Muscle layer of colon (tissue), 2 donors: ENCODE measurements around the gene UBE2I.

ENCODE experiments used
- H3K27ac ChIP-seq: one replicate; pipeline ENCODE4 v1.7.0; 2013; ENCODE audit warnings: low read depth, mild to moderate bottlenecking, low read length, moderate library complexity
- H3K27me3 ChIP-seq, 2 donors: one replicate each; pipeline ENCODE4 v1.7.0; 2013; ENCODE audit warnings: low read length in 2 of 2, mild to moderate bottlenecking in 2 of 2; ENCODE audit not compliant: insufficient read depth in 2 of 2, control insufficient read depth in 1 of 2
- H3K36me3 ChIP-seq: one replicate; pipeline ENCODE4 v1.7.0; 2013; ENCODE audit warnings: mild to moderate bottlenecking, low read length; ENCODE audit not compliant: insufficient read depth
- H3K4me1 ChIP-seq: one replicate; pipeline ENCODE4 v1.7.0; 2013; ENCODE audit warnings: mild to moderate bottlenecking, low read length; ENCODE audit not compliant: insufficient read depth
- H3K4me3 ChIP-seq, 2 donors: one replicate each; pipeline ENCODE4 v1.7.0; 2013; ENCODE audit warnings: low read length in 2 of 2, low read depth in 1 of 2, mild to moderate bottlenecking in 1 of 2, moderate library complexity in 1 of 2
- H3K9ac ChIP-seq: one replicate; pipeline ENCODE4 v1.7.0; 2013; ENCODE audit warnings: low read length
- H3K9me3 ChIP-seq: one replicate; pipeline ENCODE4 v1.7.0; 2013; ENCODE audit warnings: mild to moderate bottlenecking, low read length
- donor health status: abdominal sarcoma.
- donor health status: Adenocarcinoma of cecum.

The UBE2I gene

DNA sequence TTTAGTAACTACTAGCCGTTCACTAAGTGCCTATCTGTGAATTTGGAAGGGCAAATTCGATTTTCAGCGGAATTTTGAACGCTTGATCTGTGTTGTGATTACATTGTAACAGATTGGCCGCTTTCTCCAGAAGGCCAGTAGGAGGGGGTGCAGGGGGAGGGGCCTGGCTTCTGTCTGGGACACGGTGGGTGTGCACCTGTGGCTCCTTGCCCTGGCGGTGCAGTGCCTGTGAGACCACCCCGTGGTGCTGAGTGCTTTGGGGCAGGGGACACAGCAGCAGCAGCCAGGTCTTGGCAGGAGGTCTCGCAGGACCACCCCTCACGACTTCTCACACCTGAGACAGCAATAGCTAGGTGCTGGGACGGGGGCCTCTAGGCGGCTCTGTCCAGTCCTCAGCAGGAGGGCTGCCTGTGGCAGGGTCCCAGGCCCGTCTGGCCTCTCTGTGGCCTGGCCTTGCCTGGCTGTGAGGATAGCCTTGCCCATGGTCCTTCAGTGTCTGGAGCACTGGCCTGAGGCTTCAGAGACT, 1.8 kb downstream of the UBE2I start:
- H3K4me1 ChIP-seq, result peaks cover 30% of the 10 kb centered on the region
- H3K4me3 ChIP-seq, result peak overlapping the region; percentile 68 to 99
- H3K27ac ChIP-seq, result peak overlapping the region; percentile 68
- H3K9ac ChIP-seq, result peak overlapping the region; percentile 77
- H3K9me3 ChIP-seq, result no peaks in the 10 kb centered on the region
- no peaks in the 10 kb centered on the region for H3K27me3 ChIP-seq
- H3K36me3 ChIP-seq, result peaks cover 25% of the 10 kb centered on the region

DNA sequence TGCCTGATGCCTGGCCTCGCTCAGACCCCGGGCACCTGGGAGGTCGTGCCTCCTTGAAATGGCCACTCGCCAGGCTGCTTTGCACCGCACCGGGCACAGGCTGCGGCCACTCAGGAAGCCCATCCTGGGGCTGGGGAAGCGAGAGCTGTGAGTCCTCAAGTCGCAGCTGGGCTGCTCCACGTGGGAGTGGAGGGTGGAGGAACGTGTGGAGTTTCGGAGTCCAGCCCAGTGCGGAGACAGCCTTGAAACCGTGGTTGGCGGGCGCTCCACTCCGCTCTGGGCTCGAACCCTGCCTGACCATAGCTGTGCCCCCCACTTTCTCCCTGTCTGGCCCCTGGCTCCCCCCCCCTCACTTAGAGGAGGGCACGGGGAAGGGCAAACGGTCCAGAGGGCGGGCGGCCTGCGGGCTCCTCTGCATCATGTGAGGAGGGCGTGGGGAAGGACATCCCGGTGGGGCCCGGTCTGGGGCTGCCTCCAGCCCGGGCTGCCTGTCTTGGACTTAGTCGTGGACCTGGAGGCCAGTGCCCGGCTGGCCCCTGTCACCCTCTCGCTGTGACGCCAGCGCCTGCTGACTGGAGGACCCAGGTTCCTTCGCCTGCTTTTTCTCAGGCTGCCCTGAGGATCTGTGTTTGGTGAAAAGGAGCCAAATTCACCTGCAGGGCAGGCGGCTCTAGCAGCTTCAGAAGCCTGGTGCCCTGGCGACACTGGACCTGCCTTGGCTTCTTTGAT, 2.5 kb downstream of the UBE2I start:
- peak overlapping the region; percentile 68 for H3K27ac ChIP-seq
- peak overlapping the region; percentile 77 for H3K9ac ChIP-seq
- H3K4me1 ChIP-seq, result peaks cover 30% of the 10 kb centered on the region
- peaks cover 32% of the 10 kb centered on the region for H3K36me3 ChIP-seq
- H3K4me3 ChIP-seq, result peak overlapping the region; percentile 9 to 99
- H3K9me3 ChIP-seq, result no peaks in the 10 kb centered on the region
- no peaks in the 10 kb centered on the region for H3K27me3 ChIP-seq

DNA sequence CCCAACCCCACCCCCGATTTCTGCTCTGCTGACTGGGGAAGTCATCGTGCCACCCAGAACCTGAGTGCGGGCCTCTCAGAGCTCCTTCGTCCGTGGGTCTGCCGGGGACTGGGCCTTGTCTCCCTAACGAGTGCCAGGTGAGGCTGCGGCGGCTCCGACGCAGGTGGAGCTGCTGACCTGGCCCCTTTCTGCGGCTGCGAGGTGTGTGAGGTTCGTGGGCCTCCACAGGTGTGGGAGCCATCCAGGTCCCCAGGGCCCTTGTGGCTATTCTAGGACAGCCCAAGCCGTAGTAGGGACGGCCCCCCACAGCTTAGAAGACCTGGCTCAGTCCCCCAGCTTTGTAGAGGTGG, 3.0 kb downstream of the UBE2I start:
- Histone ChIP-seq H3K9me3 (no peaks in the 10 kb centered on the region), H3K27me3 (no peaks in the 10 kb centered on the region), H3K4me3 (peak overlapping the region in 1 of 2 donors; percentile 99), H3K9ac (no peak overlapping the region), H3K4me1 (peaks cover 30% of the 10 kb centered on the region), H3K27ac (no peak overlapping the region), H3K36me3 (peaks cover 37% of the 10 kb centered on the region)

GRCh38 chr16:1312903-1313302, 3.5 kb downstream of the UBE2I start:
- no peaks in the 10 kb centered on the region for H3K9me3 ChIP-seq
- no peak overlapping the region for H3K4me3 ChIP-seq
- no peaks in the 10 kb centered on the region for H3K27me3 ChIP-seq
- peaks cover 42% of the 10 kb centered on the region for H3K36me3 ChIP-seq
- H3K4me1 ChIP-seq, result peaks cover 30% of the 10 kb centered on the region
- no peak overlapping the region for H3K27ac ChIP-seq
- no peak overlapping the region for H3K9ac ChIP-seq

- Histone ChIP-seq H3K27me3 (no peaks in the 10 kb centered on the region), H3K9ac (no peak overlapping the region), H3K27ac (no peak overlapping the region), H3K4me3 (no peak overlapping the region), H3K4me1 (peaks cover 30% of the 10 kb centered on the region), H3K36me3 (peaks cover 51% of the 10 kb centered on the region), H3K9me3 (no peaks in the 10 kb centered on the region)
Observed at GRCh38 chr16:1313721-1314369, 4.4 kb downstream of the UBE2I start.

- peaks cover 30% of the 10 kb centered on the region for H3K4me1 ChIP-seq
- H3K9ac ChIP-seq, result no peak overlapping the region
- no peak overlapping the region for H3K27ac ChIP-seq
- H3K9me3 ChIP-seq, result no peaks in the 10 kb centered on the region
- H3K4me3 ChIP-seq, result no peak overlapping the region
- peaks cover 58% of the 10 kb centered on the region for H3K36me3 ChIP-seq
- no peaks in the 10 kb centered on the region for H3K27me3 ChIP-seq
Observed at GRCh38 chr16:1314399-1315068, 5.1 kb downstream of the UBE2I start.

- Histone ChIP-seq H3K4me1 (peaks cover 28% of the 10 kb centered on the region), H3K27ac (no peak overlapping the region), H3K27me3 (no peaks in the 10 kb centered on the region), H3K9me3 (no peaks in the 10 kb centered on the region), H3K36me3 (peaks cover 66% of the 10 kb centered on the region), H3K4me3 (no peak overlapping the region), H3K9ac (no peak overlapping the region)
Observed at GRCh38 chr16:1315081-1316032, 5.9 kb downstream of the UBE2I start.

DNA sequence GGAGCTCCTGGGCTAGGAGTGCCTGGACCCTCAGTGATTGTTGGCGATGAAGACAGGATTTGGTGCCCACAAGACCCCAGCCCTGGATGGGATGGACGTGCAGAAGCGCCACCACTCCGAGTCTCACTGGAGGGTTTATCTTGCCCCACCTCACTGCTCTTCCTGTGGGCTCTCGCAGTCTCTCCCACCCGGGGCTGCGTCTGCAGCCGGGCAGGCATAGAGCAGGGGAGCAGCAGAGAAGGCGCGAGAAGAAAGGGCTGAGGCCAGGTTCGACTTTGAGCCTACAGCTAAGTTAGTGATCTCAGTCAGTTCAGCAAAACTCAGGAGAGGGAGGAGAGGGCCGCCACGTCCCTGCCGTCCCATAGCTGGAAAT, 6.6 kb downstream of the UBE2I start:
- H3K27me3 ChIP-seq, result no peaks in the 10 kb centered on the region
- no peak overlapping the region for H3K27ac ChIP-seq
- peaks cover 73% of the 10 kb centered on the region for H3K36me3 ChIP-seq
- H3K4me1 ChIP-seq, result peaks cover 21% of the 10 kb centered on the region
- H3K9ac ChIP-seq, result no peak overlapping the region
- no peaks in the 10 kb centered on the region for H3K9me3 ChIP-seq
- no peak overlapping the region for H3K4me3 ChIP-seq

GRCh38 chr16:1317479-1318267, 8.2 kb downstream of the UBE2I start:
- Histone ChIP-seq H3K36me3 (peaks cover 75% of the 10 kb centered on the region), H3K9me3 (no peaks in the 10 kb centered on the region), H3K4me3 (no peak overlapping the region), H3K9ac (no peak overlapping the region), H3K27ac (no peak overlapping the region), H3K27me3 (no peaks in the 10 kb centered on the region), H3K4me1 (peaks cover 5% of the 10 kb centered on the region)

GRCh38 chr16:1318268-1318545, 8.8 kb downstream of the UBE2I start:
- peaks cover 75% of the 10 kb centered on the region for H3K36me3 ChIP-seq
- H3K9me3 ChIP-seq, result no peaks in the 10 kb centered on the region

More at GRCh38 chr16:1318268-1318545, 8.8 kb downstream of the UBE2I start:
- no peak overlapping the region for H3K9ac ChIP-seq
- no peaks in the 10 kb centered on the region for H3K27me3 ChIP-seq
- no peak overlapping the region for H3K27ac ChIP-seq
- H3K4me1 ChIP-seq, result no peaks in the 10 kb centered on the region
- no peak overlapping the region for H3K4me3 ChIP-seq
